ENCODE results near the gene ECHDC3.

The ECHDC3 gene

DNA sequence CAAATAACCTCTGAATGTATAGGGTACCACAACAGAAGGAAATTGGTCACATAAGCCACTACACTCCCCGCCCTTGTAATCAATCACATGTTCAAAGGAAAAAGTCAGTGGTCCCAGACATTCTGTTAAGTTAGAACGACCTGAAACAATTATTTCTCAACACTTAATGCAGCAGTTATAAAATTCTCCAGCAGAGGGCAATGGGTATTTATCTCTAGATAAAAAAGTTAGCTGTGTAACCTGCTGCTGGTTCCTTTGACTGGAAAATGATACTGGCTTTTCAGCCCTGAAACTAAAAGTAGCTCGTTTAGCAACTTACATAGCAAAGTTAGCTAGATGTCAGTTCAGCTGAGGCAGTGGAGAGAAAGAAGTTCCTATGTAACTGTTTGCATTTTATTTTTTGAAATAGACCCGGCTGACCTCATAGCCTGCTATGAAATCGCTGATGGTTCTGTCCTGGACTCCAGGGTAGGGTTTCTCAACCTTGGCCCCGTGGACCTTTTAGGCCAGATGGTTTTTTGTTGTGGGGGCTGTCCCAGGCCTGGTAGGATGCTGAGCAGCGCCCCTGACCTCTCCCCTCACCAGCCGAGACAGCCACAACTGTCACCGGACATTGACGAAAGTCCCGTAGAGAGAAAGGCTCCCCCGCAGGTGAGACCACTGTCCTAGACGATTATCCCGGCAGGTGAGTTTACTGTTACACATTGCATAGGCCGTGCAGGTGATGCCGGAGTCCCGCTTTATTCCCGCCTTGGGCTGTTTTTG, 40.8 kb downstream of the ECHDC3 start:
- DNase-seq (ENCODE audit: low spot score): peak; percentile 73

DNA sequence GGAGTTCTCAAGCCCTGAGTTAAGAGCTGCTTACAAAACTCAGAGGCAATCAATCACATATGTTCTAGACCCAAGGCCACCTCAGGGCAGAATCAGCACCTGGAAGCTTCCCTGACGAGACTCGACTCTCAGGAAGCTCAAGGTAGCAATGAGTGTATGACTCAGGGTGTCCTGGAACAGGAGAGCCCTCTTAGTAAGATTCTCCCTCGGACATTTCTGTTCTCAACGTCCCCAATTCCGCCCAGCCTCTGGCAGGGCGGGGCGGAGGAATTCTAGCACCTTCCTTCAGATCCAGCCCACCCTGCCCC, 41.3 kb downstream of the ECHDC3 start:
- DNase-seq (ENCODE audit: low spot score): no peak

DNA sequence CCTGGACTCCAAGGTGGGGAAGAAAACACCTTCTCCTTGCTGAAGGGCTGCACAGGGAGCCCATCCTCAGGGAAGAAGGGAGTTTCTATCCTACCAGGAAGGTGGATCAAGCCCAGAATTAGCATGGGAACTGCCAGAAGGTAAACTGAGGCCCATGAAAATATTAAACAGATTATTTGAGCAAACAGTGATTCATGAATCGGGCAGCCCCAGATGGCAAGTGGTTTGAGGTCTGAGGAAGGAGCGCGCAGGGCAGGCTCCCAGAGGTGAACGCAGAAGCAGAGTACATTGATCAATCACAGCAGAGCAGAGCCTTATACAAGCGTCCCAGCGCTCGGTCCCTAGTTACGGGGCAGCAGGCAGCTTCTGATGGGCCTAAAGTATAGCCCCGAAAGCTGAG, 45.2 kb downstream of the ECHDC3 start:
- no peak for DNase-seq (ENCODE audit: low spot score)

DNA sequence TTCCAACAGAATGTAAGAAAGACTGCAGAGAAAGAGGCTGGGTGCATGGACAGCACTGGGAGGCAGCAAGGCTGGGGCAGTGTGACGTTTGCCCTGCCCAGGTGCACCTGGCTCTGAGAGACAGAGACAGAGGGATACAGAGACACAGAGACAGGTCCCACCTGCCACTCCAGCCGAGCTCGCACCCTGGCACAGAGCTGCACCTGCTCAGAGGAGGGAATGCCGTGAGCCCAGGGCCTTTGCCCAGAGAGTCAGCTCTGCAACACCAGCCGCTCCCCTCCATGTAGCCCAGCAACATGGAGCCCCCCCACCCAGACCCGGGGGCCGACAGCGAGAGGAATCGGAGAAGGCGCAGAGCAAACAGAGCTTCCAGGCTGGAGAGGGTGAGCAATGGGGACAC, 45.7 kb downstream of the ECHDC3 start:
- no peak for DNase-seq (ENCODE audit: low spot score)

DNA sequence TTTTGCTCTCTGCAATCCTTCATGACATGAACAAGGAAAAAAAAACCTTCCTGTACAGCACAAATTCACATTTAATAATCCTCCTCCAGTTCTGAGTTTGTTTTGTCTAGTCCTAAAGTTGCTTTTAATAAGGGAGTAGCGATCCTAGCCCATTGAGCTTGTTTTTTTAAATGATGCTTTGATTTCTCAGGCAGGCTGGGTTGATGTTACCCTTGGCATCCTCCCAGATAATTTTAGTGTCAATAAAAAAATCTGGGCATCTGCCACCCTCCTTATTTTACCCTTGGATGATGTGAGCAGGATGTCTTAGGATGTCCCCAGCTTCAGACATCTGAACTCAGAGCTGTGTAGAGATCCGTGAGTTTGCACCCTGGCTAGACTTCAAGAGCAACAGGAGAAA, 47.1 kb downstream of the ECHDC3 start:
- no peak for DNase-seq (ENCODE audit: low spot score)

DNA sequence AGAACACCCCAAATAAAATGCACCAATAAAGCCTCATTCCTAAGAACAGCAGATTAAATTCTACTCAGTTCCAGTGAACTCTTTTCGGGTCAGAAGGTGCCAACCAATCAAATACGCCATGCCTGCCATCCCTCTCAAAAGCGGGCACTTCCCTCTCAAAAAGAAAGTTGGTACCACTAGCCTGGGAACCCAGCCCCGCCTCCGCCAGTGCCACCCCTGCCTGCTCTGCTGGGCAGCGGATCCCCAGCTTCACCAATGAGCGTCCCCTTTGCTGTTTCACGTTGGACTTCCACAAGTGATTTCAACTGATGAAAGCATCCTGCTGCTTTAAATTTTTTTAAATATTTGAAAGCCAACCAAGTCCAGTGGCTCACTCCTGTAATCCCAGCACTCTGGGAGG, 47.8 kb downstream of the ECHDC3 start:
- no peak for DNase-seq (ENCODE audit: low spot score)

DNA sequence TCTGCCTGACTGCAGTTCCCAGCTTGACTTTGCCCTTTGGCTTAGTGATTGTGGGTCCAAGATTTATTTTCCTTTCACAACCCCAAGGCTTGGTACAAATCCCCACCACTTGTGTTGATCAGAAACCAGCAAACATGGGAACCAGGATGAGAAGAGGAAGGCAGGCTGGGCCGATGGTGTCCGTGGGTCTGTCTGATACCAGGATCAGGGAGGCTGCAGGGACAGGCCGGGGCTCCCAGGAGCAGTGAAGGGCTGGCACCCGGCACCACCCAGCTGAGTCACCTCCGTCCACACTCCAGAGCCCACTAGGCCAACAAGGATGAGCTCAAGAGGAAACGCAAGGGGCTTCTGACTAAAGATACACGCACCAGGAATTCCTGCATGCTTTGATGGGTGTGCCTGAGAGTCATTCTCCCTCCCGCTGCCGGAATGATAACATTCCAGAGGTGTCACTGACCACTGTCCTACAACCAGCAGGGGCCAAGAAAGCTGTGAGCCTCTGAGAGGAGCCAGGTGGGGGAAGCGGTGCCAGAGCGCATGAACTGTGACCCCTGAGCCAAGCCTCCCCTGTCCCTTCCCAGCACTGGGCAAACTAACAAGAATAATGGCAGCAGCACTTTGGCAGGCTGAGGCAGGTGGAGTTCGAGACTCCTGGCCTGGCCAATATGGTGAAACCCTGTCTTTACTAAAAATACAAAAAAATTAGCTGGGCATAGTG, 51.7 kb downstream of the ECHDC3 start:
- peak; percentile 91 for DNase-seq (ENCODE audit: low spot score)

DNA sequence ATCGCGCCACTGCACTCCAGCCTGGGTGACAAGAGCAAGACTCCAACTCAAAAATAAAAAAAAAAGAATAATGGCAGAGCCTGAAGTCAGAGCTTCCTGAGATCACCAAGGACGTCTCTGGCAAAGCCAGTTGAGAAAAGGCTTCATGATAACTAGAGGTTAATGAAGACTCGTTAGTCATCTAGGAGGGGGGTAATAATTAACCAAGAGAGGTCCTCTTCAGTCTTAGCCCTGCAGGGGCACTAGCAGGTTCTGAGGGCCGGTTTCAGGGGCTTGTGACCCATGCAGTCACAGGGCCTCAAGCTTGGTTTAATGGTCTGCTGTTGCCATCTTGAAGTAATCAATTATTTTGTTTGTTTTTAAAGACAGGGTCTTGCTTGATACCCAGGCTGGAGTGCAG, 52.4 kb downstream of the ECHDC3 start:
- DNase-seq (ENCODE audit: low spot score): no peak

DNA sequence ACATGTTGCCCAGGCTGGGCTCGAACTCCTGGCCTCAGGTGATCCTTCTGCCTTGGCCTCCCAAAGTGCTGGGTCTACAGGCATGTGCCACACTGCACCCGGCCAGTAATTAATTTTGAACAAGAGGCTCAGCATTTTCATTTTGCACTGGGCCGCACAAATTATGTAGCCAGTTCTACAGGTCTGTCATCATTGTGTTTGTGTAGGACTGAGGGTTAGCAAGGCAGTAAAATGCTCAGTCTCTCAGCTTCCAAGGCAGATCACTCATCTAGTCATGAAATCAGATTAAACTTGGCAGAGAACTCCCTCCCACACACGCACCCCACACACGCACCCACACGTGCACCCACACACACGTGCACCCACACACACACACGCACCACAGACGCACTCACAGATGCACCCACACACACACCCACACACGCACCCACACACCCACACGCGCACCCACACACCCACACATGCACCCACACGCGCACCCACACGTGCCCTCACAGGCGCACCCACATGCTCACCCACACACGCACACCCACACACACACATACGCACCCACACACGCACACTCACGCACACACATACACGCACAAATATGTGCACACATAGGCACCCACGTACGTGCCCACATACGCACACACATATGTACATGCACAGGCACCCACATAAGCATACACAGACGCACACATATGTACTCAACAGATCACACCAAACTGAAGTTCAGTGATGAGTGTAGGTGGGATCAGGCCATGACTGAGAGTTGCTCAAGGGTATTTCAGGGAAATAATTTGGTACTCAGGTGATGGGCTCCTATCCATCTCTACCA, 53.1 kb downstream of the ECHDC3 start:
- no peak for DNase-seq (ENCODE audit: low spot score)

DNA sequence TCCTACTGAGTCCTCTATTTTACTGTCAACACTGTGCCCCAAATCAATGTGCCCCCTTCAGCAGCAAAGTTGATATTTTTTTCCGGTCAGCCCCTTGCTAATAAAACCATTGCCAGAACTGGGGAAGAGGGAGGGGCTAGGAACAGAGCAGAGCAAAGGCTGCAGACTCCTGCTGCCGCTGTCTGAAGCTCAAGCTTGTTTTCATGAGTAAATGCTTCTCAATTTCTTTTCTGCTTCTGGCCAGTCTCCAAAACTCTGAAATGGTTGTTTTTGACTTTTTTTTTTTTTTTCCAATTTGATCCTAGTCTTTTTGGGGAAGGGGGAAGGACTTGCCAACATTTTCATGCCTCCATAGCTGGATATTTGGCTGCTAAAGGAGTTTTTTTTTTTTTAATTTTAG, 54.3 kb downstream of the ECHDC3 start:
- no peak for DNase-seq (ENCODE audit: low spot score)

DNA sequence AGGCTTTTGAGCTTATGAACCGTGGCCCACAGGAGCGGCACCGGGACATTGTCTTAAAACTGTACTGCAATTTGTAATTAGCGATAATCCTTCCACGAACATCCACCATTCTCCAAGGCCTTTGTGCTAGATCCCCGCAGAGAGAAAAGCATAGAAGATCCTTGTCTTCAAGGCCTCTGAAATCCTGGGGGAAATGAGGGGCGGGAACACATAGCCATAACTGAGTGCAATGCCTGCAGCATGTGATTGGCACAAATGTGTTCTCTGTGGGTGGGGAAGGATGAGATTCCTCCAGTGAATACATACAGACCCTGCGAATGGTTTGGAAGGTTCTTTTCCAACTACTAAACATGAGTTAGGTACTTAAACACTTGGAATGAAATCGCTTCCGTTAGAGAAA, 55.1 kb downstream of the ECHDC3 start:
- no peak for DNase-seq (ENCODE audit: low spot score)

DNA sequence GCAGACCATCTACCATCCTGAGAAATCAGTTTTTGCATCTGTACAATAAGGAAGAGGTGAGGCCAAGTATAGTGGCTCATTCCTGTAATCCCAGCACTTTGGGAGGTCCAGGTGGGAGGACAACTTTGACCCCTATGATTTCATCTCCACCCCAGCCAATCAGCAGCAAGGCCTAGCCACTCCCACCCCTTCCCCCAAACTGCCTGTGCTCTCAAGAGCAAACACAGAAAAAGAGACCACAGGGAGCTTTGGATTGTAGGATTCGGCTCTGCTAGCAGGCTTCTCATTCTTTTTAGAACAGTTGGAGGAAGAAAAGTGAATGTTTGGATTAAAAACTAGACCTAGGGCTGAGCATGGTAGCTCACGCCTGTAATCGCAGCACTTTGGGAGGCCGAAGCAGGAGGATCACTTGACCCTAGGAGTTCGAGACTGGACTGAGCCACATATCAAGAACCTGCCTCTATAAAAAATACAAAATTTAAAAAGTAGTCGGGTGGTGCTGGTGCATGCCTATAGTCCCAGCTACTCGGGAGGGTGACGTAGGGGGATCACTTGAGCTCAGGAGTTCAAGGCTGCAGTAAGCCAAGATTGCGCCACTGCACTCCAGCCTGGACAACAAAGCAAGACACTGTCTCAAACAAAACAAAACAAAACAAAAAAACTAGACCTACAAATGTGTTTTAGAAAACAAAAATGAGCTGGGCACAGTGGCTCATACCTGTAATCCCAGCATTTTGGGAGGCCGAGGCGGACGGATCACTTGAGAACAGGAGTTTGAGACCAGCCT, 55.9 kb downstream of the ECHDC3 start:
- no peak for DNase-seq (ENCODE audit: low spot score)

DNA sequence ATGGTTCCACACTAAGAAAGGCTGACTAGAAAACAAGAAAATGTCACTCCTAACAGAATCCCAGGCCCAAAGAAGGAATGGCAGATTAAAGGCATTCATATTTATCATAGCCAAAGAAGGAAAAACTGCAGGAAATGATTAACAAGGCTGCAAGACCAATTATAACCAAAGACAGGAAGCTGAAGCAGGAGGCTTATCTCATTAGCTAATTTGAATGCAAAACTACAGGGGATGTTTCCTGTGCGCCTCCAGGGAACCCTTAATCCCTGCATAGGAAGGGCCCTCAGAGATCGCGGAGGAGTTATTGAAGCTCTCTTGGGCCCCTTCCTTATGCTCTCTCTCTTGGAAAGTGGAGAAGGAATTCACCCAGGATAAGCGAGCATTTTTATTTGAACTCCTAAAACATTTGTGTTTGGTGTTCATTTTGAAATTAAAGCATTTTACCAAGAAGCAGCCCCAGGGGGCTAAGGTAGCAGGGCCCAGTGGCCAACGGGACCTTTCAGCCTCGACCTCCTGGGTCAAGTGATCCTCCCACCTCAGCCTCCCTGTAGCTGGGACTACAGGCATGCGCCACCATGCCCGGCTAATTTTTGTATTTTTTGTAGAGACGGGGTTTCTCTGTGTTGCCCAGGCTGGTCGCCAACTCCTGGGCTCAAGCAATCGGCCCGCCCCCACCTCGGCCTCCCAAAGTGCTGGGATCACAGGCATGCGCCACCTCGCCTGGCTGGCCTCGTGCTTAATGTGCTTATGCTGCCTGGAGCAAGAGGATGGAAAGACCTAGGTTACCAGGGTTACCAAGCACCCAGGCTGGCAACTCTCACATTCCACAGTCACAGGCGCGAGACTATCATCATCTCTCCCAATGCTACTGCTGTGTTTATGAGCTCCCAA, 56.9 kb downstream of the ECHDC3 start:
- DNase-seq (ENCODE audit: low spot score): no peak

DNA sequence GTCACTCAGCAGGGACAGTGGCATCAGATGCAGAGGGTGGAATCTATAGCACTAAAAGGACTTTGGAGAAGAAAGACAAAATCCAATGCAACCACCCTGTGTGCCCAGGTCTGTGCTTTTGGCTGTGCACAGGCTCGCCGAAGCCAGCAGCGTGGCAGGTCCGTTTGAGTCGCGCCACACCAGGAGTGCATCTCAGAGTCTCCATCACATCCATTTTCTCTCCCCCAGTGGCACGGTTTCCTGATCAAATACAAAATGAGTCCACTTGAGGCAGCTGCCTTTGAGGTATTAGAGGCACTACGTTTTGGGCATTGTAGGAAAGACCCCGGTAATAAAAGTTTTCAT, 57.5 kb downstream of the ECHDC3 start:
- no peak for DNase-seq (ENCODE audit: low spot score)

DNA sequence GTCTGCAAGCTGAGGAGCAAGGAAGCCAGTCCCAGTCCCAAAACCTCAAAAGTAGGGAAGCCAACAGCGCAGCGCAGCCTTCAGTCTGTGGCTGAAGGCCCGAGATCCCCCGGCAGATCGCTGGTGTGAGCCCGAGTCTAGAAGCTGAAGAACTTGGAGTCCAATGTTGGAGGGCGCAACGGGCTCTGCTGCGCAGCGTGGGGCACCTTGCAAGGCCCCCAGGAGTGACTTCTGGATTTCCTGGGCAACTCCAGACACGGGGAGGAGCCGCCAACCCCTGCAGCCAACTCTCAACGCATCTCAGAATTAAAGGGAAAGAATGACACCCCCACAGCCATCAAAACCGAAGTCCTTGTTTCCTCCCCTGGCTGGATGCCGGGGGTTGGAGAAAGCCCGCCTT, 62.2 kb downstream of the ECHDC3 start:
- no peak for DNase-seq (ENCODE audit: low spot score)

DNA sequence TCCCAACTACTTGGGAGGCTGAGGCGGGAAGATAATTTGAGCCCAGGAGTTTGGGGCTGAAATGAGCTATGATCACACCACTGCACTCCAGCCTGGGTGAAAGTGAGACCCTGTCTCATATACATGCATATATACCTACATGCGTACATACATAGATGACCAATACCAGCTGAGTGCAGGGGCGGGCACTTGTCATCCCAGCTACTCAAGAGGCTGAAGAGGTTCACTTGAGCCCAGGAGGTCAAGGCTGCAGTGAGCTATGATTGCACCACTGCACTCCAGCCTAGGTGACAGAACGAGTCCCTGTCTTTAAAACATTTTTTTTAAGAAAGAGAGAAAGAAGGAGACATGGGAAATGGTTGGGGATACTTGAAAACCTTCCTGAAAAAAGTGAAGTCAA, 63.6 kb downstream of the ECHDC3 start:
- no peak for DNase-seq (ENCODE audit: low spot score)

DNA sequence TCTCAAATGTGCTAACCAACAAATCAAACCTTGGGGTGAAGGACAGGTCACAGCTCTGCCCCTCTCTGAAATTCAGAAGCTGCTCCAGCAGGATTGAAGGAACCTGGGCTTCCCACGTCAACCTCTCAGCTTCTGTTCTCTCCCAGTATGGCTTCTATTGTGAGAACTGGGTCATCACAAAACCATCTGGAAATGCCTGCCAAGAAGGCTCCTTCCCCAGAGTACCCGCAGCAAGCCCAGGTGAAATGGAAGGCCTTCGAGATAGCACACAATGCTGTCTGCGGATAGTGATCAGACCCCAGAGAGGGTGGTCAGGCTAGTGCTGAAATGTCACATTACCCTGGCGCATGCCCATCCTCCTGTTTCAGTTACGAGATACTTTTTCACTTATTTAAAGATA, 64.5 kb downstream of the ECHDC3 start:
- DNase-seq (ENCODE audit: low spot score): no peak

DNA sequence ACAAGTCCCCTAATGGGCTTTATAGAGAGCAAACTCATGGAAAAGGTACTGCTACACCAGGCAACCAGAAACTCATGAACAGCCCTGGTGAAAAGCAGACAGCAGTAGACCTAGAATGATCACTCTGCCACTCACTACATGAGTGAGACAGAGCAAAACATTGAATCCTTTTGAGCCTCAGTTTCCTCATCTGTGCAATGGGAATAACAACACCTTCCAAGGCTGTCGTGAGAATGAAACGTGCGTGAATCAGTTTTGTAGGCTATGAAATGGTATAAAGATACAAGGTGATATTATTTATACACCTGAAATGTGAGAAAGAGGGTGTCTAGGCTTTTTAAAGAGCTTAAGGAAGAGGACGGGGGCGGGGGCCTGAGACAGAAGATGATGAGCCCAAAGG, 66.6 kb downstream of the ECHDC3 start:
- no peak for DNase-seq (ENCODE audit: low spot score)

DNA sequence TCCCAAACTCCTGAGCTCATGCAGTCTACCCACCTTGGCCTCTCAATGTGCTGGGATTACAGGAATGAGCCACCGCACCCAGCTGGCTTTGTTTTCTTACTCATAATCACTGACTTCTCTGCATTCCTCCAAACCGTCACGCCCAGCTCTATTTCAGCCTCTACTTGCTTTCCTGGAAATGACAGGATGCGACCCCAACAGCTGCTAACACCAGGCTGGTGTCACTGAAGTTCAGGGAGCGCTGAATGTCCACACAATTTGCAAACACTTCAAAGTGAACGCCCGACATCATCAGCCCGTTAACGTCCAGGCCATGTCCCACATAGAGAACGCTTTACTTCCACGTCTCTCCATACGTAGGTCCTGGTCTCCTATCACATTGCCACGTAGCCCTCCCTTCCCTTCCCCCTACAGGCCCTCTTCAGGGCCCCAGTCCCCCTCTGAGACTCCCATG, 68.2 kb downstream of the ECHDC3 start:
- DNase-seq (ENCODE audit: low spot score): no peak

DNA sequence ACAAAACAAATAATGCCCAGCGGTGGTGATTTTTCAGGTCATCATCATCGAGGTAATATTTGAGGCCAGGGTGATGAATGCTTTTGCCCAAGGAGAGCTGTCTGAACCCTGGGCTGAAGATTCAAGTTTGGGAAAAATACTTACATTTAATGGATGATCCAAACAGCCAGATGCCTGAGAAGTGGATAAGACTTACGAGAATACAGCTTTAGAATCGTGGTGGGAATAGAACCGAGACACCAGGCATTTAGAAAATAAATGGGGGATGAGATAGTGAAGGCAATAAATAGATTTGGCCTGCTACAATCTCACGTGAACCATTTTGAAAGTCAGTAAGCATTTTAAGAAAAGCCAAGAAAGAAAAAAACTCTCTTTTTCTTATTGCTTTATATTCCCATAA, 68.8 kb downstream of the ECHDC3 start:
- DNase-seq (ENCODE audit: low spot score): no peak

DNA sequence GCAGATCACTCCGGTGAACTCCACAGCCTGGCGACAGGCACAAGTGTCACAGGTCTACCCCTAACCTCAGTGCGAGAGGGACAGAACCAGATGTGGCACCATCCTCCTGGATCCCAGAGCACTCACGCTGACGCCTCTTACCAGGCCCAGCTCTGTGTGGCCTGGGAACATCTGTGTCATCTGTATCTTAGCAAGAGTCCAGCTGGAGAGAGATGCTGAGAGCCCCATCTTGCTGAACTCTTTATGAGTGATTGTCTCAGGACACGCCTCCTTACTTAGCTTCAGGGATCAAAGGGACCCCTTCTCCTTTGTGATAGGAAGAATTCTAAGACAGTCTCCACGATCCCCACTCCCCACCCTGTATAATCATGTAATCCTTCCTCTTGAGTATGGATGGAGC, 71.0 kb downstream of the ECHDC3 start:
- DNase-seq (ENCODE audit: low spot score): no peak

Data from SW480 (cell line).